ENCODE results near the gene WDR77.

WDR77 gene

DNA sequence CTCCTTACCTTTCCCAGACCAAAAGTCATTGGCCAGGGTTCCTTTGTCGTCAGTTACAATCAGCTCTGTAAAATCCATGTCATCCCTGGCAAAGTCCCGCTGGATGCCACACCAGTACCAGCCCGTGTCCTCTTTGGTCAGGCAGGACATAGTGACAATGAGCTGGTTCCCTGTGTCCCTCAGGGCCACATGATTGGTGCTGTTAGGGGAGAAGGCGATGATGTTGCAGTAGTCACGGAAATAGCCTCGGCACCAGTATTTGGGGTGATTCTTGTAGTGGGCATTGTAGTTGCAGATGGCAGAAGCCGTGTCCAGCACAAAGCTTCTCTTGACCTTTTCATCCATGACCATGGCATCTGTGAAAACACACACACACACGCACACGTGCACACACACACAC, 39.6 kb upstream of the WDR77 start:
- H3K9me3 Mint-ChIP-seq: no peaks in the 10 kb centered on the region
- peaks cover 10% of the 10 kb centered on the region for H3K27me3 Mint-ChIP-seq (ENCODE audit: low read depth)
- no peaks in the 10 kb centered on the region for H3K4me1 Mint-ChIP-seq
- no peak overlapping the region for H3K27ac Mint-ChIP-seq
- no peak overlapping the region for H3K4me3 Mint-ChIP-seq
- no peaks in the 10 kb centered on the region for H3K36me3 Mint-ChIP-seq (ENCODE audit: low read depth)
- no peak for TF ChIP-seq CTCF (IDR thresholded peaks at IDR 0.05; ENCODE audit: unreplicated experiment in 3 of 3)

- H3K4me3 Mint-ChIP-seq: no peak overlapping the region
- no peaks in the 10 kb centered on the region for H3K9me3 Mint-ChIP-seq
- no peaks in the 10 kb centered on the region for H3K36me3 Mint-ChIP-seq (ENCODE audit: low read depth)
- H3K27me3 Mint-ChIP-seq (ENCODE audit: low read depth): peaks cover 6% of the 10 kb centered on the region
- peaks cover 7% of the 10 kb centered on the region for H3K4me1 Mint-ChIP-seq
- no peak for TF ChIP-seq CTCF (IDR thresholded peaks at IDR 0.05; ENCODE audit: unreplicated experiment in 3 of 3)
- no peak overlapping the region for H3K27ac Mint-ChIP-seq
These were observed 38.1 kb upstream of the WDR77 start for GRCh38 chr1:111487133-111487532.

DNA sequence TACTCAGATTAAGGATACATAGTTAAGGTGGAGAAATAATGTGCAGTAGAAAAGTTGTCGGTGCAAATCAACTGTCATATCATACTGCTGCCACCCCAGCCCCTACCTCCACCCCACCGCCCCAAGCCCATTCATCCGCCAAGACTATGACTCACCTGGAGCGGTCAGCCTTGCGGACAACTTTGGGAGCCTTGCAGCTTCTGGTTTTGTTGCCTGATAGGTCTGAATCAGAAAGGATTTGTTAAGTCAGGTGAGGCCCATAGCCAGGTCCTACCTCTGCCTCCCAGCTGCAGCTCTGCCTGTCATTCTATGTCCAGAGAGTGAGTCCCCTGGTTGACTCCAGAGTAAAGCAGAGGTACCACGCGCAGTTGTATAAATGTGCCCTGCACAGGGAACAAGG, 37.4 kb upstream of the WDR77 start:
- Mint-ChIP-seq H3K4me3 (no peak overlapping the region), H3K27me3 (ENCODE audit: low read depth) (peaks cover 6% of the 10 kb centered on the region), H3K4me1 (peaks cover 14% of the 10 kb centered on the region), H3K27ac (no peak overlapping the region), H3K36me3 (ENCODE audit: low read depth) (no peaks in the 10 kb centered on the region), H3K9me3 (no peaks in the 10 kb centered on the region)
- TF ChIP-seq CTCF (IDR thresholded peaks at IDR 0.05; ENCODE audit: unreplicated experiment in 3 of 3): no peak

- TF ChIP-seq CTCF (IDR thresholded peaks at IDR 0.05; ENCODE audit: unreplicated experiment in 3 of 3): no peak
- Mint-ChIP-seq H3K36me3 (ENCODE audit: low read depth) (no peaks in the 10 kb centered on the region), H3K4me3 (no peak overlapping the region), H3K27ac (no peak overlapping the region), H3K27me3 (ENCODE audit: low read depth) (peaks cover 6% of the 10 kb centered on the region), H3K4me1 (peaks cover 17% of the 10 kb centered on the region), H3K9me3 (no peaks in the 10 kb centered on the region)
These were observed 35.5 kb upstream of the WDR77 start for GRCh38 chr1:111484391-111485026.

DNA sequence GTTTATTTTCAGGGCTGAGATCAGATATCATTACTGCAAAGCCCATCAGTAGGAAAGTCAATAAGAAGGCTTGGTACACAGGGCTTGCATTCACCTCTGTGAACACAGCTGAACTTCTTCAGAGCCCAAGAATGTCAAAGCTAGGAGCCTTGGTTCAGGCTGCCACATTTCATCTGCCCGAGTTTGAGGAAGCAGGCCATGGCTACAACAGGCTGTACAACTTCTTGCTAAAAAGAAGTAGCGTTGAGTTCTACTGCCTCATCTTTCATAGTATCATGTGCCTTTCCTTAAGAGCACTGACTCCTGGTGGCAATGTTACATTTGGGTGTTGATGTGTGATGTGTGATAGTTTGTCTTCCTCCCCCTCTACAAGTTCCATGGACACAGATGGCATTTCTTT, 34.8 kb upstream of the WDR77 start:
- Mint-ChIP-seq H3K36me3 (ENCODE audit: low read depth) (no peaks in the 10 kb centered on the region), H3K27me3 (ENCODE audit: low read depth) (peaks cover 4% of the 10 kb centered on the region), H3K4me1 (peaks cover 17% of the 10 kb centered on the region), H3K9me3 (no peaks in the 10 kb centered on the region), H3K27ac (no peak overlapping the region), H3K4me3 (no peak overlapping the region)
- TF ChIP-seq CTCF (IDR thresholded peaks at IDR 0.05; ENCODE audit: unreplicated experiment in 3 of 3): no peak

DNA sequence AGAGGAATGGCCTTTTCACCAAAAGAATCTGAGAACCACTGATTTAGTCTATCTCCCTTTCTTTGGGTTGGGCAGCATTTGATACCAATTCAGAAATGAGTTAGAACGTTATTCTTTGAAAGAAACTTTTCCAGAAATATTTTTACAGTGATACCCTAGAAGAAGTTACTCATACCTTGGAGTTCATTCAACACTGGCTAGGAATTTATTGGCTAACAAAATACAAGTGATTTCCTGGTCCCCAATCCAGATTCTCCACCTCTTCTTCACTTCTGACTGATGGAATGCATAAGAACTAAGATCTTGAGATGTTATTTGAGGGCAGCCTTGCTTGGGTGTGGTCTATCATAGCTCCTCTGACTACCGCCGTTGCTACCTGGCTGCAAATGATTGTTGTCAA, 34.1 kb upstream of the WDR77 start:
- H3K4me1 Mint-ChIP-seq: peaks cover 17% of the 10 kb centered on the region
- H3K9me3 Mint-ChIP-seq: no peaks in the 10 kb centered on the region

More for the DNA sequence above, 34.1 kb upstream of the WDR77 start:
- no peak for TF ChIP-seq CTCF (IDR thresholded peaks at IDR 0.05; ENCODE audit: unreplicated experiment in 3 of 3)
- Mint-ChIP-seq H3K27me3 (ENCODE audit: low read depth) (no peaks in the 10 kb centered on the region), H3K27ac (no peak overlapping the region), H3K36me3 (ENCODE audit: low read depth) (no peaks in the 10 kb centered on the region), H3K4me3 (no peak overlapping the region)

Measured in nephron (organoid).